H1 (cell line): ENCODE measurements around the gene GPR61. TPM values are rescaled to one million over a fixed set of nuclear protein-coding genes. Genes with fewer than 3 reads are reported as not detected.

ENCODE experiments used
- CTCF ChIA-PET: fragments of 300-600 bp; sonication (Branson Sonifier 250); formaldehyde crosslinking; loops from one replicate; lab custom pipeline; 2021; ENCODE audit not compliant: partially characterized antibody; lab: Charles Lee
- POLR2A ChIA-PET: fragments of 300-600 bp; sonication (Branson Sonifier 250); formaldehyde crosslinking; loops from one replicate; lab custom pipeline; 2021; ENCODE audit warnings: inconsistent platforms; ENCODE audit not compliant: partially characterized antibody; lab: Charles Lee
- DNase-seq, 2 experiments: peaks; one replicate each; pipeline versions ENCODE4 v3.0.0 to v3.0.0-alpha.2; 2010 to 2022; ENCODE audit warnings: low spot score in 2 of 2, low read depth in 1 of 2, mixed read lengths in 1 of 2
- FAIRE-seq: peaks from 2 replicates; lab custom pipeline; 2011; peaks lifted over from hg19 to GRCh38; lab: Jason Lieb, UNC
- H2AFZ ChIP-seq: 2 replicates; pipeline ENCODE4 v1.8.1; 2012; ENCODE audit warnings: low read length, inconsistent platforms
- H2AK5ac ChIP-seq: 2 replicates; pipeline ENCODE4 v1.6.1; 2013; ENCODE audit warnings: low read depth, low read length
- H2BK120ac ChIP-seq: replicated peaks from 2 replicates; pipeline ENCODE3; 2013; ENCODE audit warnings: low read depth, low read length, inconsistent platforms
- H2BK12ac ChIP-seq: 2 replicates; pipeline ENCODE4 v1.6.1; 2013; ENCODE audit warnings: low read depth, low read length
- H2BK15ac ChIP-seq: 2 replicates; pipeline ENCODE4 v1.6.1; 2013; ENCODE audit warnings: low read length
- H2BK20ac ChIP-seq: 2 replicates; pipeline ENCODE4 v1.6.1; 2013; ENCODE audit warnings: low read length
- H2BK5ac ChIP-seq: 2 replicates; pipeline ENCODE4 v1.6.1; 2013; ENCODE audit warnings: low read depth, low read length
- H3K14ac ChIP-seq: 2 replicates; pipeline ENCODE4 v1.6.1; 2013; ENCODE audit warnings: inconsistent platforms; ENCODE audit not compliant: insufficient read length
- H3K18ac ChIP-seq: 2 replicates; pipeline ENCODE4 v1.6.1; 2013; ENCODE audit warnings: low read length; ENCODE audit errors: extremely low read depth
- H3K23ac ChIP-seq: 2 replicates; pipeline ENCODE4 v1.6.1; 2013; ENCODE audit warnings: inconsistent platforms; ENCODE audit not compliant: insufficient read length
- H3K23me2 ChIP-seq: 2 replicates; pipeline ENCODE4 v1.6.1; 2013; ENCODE audit warnings: low read depth, low read length
- H3K27ac ChIP-seq: 2 replicates; pipeline ENCODE4 v1.6.1; 2011; ENCODE audit warnings: low read depth, low read length, inconsistent platforms
- H3K27me3 ChIP-seq, 4 experiments: replicated peaks in 1 of 4; 1 replicate in 1 of 4; 2 replicates in 3 of 4; pipeline versions ENCODE4 v1.6.1 to v1.8.1; 2011 to 2013; ENCODE audit warnings: low read length in 3 of 4, mild to moderate bottlenecking in 3 of 4, inconsistent platforms in 2 of 4, mixed read lengths in 2 of 4, moderate library complexity in 1 of 4; ENCODE audit not compliant: control insufficient read depth in 3 of 4, insufficient read depth in 3 of 4; ENCODE audit errors: extremely low read depth in 1 of 4
- H3K36me3 ChIP-seq, 4 experiments: 2 replicates each; pipeline versions ENCODE4 v1.6.1 to v1.8.1; 2011 to 2013; ENCODE audit warnings: mild to moderate bottlenecking in 4 of 4, low read length in 3 of 4, moderate library complexity in 2 of 4, control low read depth in 1 of 4, inconsistent platforms in 1 of 4; ENCODE audit not compliant: insufficient read depth in 4 of 4, control insufficient read depth in 2 of 4
- H3K4ac ChIP-seq: replicated peaks from 2 replicates; pipeline ENCODE3; 2013; ENCODE audit warnings: low read length, low read depth, mixed read lengths, inconsistent platforms; ENCODE audit not compliant: insufficient read length
- H3K4me1 ChIP-seq, 4 experiments: replicated peaks in 1 of 4; 1 replicate in 1 of 4; 2 replicates in 3 of 4; pipeline versions ENCODE4 v1.6.1 to v1.8.1; 2011 to 2013; ENCODE audit warnings: low read length in 3 of 4, inconsistent platforms in 2 of 4, mixed read lengths in 1 of 4; ENCODE audit not compliant: insufficient read depth in 4 of 4, control insufficient read depth in 3 of 4
- H3K4me2 ChIP-seq, 2 experiments: 2 replicates each; pipeline versions ENCODE4 v1.6.1 to v1.8.1; 2011 to 2013; ENCODE audit warnings: low read depth in 2 of 2, low read length in 2 of 2, control low read depth in 1 of 2, inconsistent platforms in 1 of 2, mild to moderate bottlenecking in 1 of 2; ENCODE audit not compliant: insufficient read depth in 1 of 2
- H3K4me3 ChIP-seq, 4 experiments: fragments of 200-600, 300-600 bp in 1 of 4; sonication (generic), shearing (Covaris generic), sonication (Bioruptor Twin) in 1 of 4; 2 replicates each; pipeline versions ENCODE4 v1.5.1 to v1.8.1; 2011 to 2016; ENCODE audit warnings: low read length in 4 of 4, low read depth in 3 of 4, control low read depth in 2 of 4, inconsistent platforms in 2 of 4, mild to moderate bottlenecking in 2 of 4, mixed read lengths in 1 of 4, moderate library complexity in 1 of 4; ENCODE audit not compliant: insufficient read depth in 2 of 4; ENCODE audit errors: extremely low read depth in 1 of 4
- H3K56ac ChIP-seq: replicated peaks from 2 replicates; pipeline ENCODE3; 2013; ENCODE audit warnings: low read depth, mild to moderate bottlenecking, mixed read lengths, low read length, inconsistent platforms; ENCODE audit not compliant: insufficient read length
- H3K79me1 ChIP-seq: 2 replicates; pipeline ENCODE4 v1.6.1; 2013; ENCODE audit warnings: low read depth, low read length, control low read depth
- H3K79me2 ChIP-seq, 2 experiments: 2 replicates each; pipeline versions ENCODE4 v1.6.1 to v1.8.1; 2012 to 2013; ENCODE audit warnings: low read length in 2 of 2, mild to moderate bottlenecking in 2 of 2, inconsistent platforms in 1 of 2; ENCODE audit not compliant: insufficient read depth in 2 of 2, control insufficient read depth in 1 of 2
- H3K9ac ChIP-seq, 4 experiments: replicated peaks in 1 of 4; 1 replicate in 1 of 4; 2 replicates in 3 of 4; pipeline versions ENCODE4 v1.6.1 to v1.8.1; 2011 to 2013; ENCODE audit warnings: low read depth in 3 of 4, low read length in 3 of 4, control low read depth in 2 of 4, mild to moderate bottlenecking in 2 of 4, moderate library complexity in 2 of 4, inconsistent platforms in 1 of 4; ENCODE audit errors: extremely low read depth in 1 of 4
- H3K9me3 ChIP-seq, 2 experiments: 2 replicates each; pipeline versions ENCODE4 v1.6.1 to v1.8.1; 2012 to 2013; ENCODE audit warnings: mild to moderate bottlenecking in 2 of 2, moderate library complexity in 2 of 2, control low read depth in 1 of 2, inconsistent platforms in 1 of 2, low read depth in 1 of 2, low read length in 1 of 2, mixed read lengths in 1 of 2; ENCODE audit not compliant: insufficient read depth in 2 of 2
- H4K20me1 ChIP-seq, 2 experiments: replicated peaks in 1 of 2; 2 replicates each; pipeline versions ENCODE3 to v1.8.1; 2011 to 2013; ENCODE audit warnings: inconsistent platforms in 2 of 2, low read length in 2 of 2, mild to moderate bottlenecking in 1 of 2; ENCODE audit not compliant: insufficient read depth in 2 of 2, control insufficient read depth in 1 of 2
- H4K5ac ChIP-seq: 2 replicates; pipeline ENCODE4 v1.6.1; 2013; ENCODE audit warnings: low read length, low read depth, mixed read lengths, inconsistent platforms; ENCODE audit not compliant: insufficient read length
- H4K8ac ChIP-seq: 2 replicates; pipeline ENCODE4 v1.8.0; 2013; ENCODE audit warnings: mild to moderate bottlenecking, moderate library complexity, low read length, inconsistent platforms; ENCODE audit not compliant: insufficient read depth; ENCODE audit errors: extremely low read depth
- H4K91ac ChIP-seq: replicated peaks from 2 replicates; pipeline ENCODE3; 2013; ENCODE audit warnings: low read length, mixed read lengths, inconsistent platforms; ENCODE audit not compliant: insufficient read length
- CTCF ChIP-seq, 3 experiments: IDR thresholded peaks; 1 replicate in 2 of 3; 2 replicates in 1 of 3; pipeline versions ENCODE4 v1.5.1 to v1.6.1; 2011; ENCODE audit warnings: low read length in 3 of 3, mild to moderate bottlenecking in 3 of 3, inconsistent platforms in 2 of 3, low read depth in 1 of 3, moderate library complexity in 1 of 3; ENCODE audit not compliant: insufficient read depth in 1 of 3; ENCODE audit errors: control extremely low read depth in 1 of 3
- WGBS, 2 experiments: shearing (Covaris generic) in 1 of 2; methylation state at CpG; one replicate each; pipeline versions ENCODE4 v1.1.6 to v1.1.7; 2013 to 2015; ENCODE audit warnings: low lambda C conversion rate in 2 of 2, mixed read lengths in 2 of 2, inconsistent platforms in 1 of 2, low coverage in 1 of 2, missing lambda C conversion rate in 1 of 2; ENCODE audit not compliant: insufficient replicate concordance in 2 of 2, insufficient coverage in 1 of 2, insufficient read length in 1 of 2; ENCODE audit errors: extremely low coverage in 1 of 2, missing lambda C conversion rate in 1 of 2; 5-methylcytosine and 5-hydroxymethylcytosine counted together
- polyA plus RNA-seq, 7 experiments: library from polyadenylated mRNA; depleted of rRNA in 3 of 7; stranded (reverse) in 5 of 7; unstranded in 2 of 7; fragments of >200 nt in 5 of 7; fragments of 200-250 nt in 2 of 7; gene quantifications; 1 replicate in 5 of 7; 2 replicates in 1 of 7; 4 replicates in 1 of 7; pipeline versions ENCODE4 v1.2.1 to v1.2.3, GENCODE V29; 2011 to 2013; ENCODE audit warnings: missing spikeins in 2 of 7, mixed read lengths in 2 of 7
- total RNA-seq: library from RNA; stranded (reverse); fragmentation: NEBNext Ultra II Directional; extraction: Animal tissue kit (Norgen Biotek cat#: 25700); gene quantifications from 2 replicates; pipeline ENCODE4 v1.2.1, GENCODE V29; 2021

The GPR61 gene
- total and polyA plus RNA-seq, 2 of the 8 experiments (the other 6 are each of a cell fraction or from before 2014, with no cell fraction given): 0.41 to 0.53 TPM

DNA sequence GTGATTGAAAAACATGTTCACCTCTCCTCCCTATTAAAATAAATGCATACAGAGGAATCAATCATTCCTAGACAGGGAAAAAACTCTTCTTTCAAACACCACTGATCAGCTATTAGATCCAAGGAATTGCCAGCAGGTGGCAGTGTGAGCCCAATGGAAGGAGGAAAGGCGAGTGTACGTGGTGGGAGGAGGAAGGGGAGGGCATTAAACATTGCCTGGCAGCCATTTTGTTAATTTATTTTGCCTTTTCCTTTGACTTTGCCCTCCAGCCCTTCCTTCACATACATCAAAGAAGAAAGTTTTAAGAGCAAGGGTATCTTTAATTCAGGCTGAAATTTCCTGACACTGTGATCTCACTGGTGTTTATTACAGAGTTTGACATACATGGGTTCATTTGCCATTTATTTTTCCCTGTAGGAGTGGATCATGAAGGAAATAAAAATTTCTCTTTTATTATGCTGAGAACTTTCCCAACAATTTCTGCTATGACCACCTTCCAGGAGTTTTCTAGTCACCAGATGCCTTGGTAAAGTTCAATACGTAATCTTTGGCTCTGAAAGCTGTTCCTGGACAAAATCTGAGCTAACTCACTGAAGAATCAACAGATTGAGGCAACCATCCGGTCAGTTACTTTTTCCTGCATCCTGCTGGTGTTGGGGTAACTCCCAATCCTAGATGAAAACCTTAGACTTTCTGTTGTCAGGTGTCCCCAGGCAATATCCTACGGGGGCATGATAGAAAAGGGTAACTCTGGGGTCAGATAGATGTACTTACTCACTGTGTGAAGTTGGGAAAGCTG, 6.8 kb downstream of the GPR61 start:
- peaks cover 2 to 4% of the 10 kb centered on the region in 2 experiments for H4K20me1 ChIP-seq
- H3K23ac ChIP-seq: no peak overlapping the region
- H4K8ac ChIP-seq: no peak overlapping the region
- no peak overlapping the region for H2AK5ac ChIP-seq
- peak overlapping the region; percentile 26 to 91 for H3K4me2 ChIP-seq
- H3K79me1 ChIP-seq: no peaks in the 10 kb centered on the region
- H3K18ac ChIP-seq: no peak overlapping the region
- peak in 1 of 2 experiments; percentile 90 for DNase-seq
- WGBS, 2 experiments: 53% methylated on average over 5 of the region's 5 CpGs; no CpG with 5 or more reads in 1 of the 2 experiments
- peaks cover 8% of the 10 kb centered on the region for H3K23me2 ChIP-seq
- H3K9ac ChIP-seq: 0 out of 7 replicates have a peak overlapping the region, but pooled peaks of 1 of the 4 experiments have one; percentile 1
- H3K4me1 ChIP-seq: peaks cover 0 to 8% (median under 1%) of the 10 kb centered on the region in 4 experiments; a peak in 6 of 7 replicates
- no peak overlapping the region for H3K14ac ChIP-seq
- CTCF ChIA-PET: interaction anchor here (0.7 to 26.3 kb wide), 36 partner anchors 9 to 433 kb away, joined by 3 to 1755 read pairs (median 5); partner anchors contain the start of genes AMIGO1, AMPD2, ATXN7L2 and CYB561D1
- FAIRE-seq: peak; percentile 90
- H3K27me3 ChIP-seq: no peaks in the 10 kb centered on the region
- H3K4me3 ChIP-seq: peak overlapping the region in 1 of 4 experiments; percentile 91; a peak in 4 of 8 replicates
- H3K9me3 ChIP-seq: no peaks in the 10 kb centered on the region
- peak overlapping the region; percentile 1; the same call in 1 of the 2 replicates for H3K27ac ChIP-seq
- no peak overlapping the region for H4K91ac ChIP-seq
- no peaks in the 10 kb centered on the region for H3K36me3 ChIP-seq
- H4K5ac ChIP-seq: peak overlapping the region; percentile 33
- POLR2A ChIA-PET: interaction anchor here (1.0 to 1.9 kb wide), 7 partner anchors 18 to 92 kb away, joined by 3 to 18 read pairs (median 3); partner anchors contain the start of genes AMPD2, ATXN7L2 and GNAT2
- H2BK20ac ChIP-seq: no peak overlapping the region
- peaks cover 7 to 34% of the 10 kb centered on the region in 2 experiments; a peak in 3 of 4 replicates for H3K79me2 ChIP-seq
- H3K56ac ChIP-seq: no peak overlapping the region
- peak overlapping the region; percentile 45; the same call in 1 of the 2 replicates for H2AFZ ChIP-seq
- H2BK12ac ChIP-seq: no peak overlapping the region
- H2BK5ac ChIP-seq: no peak overlapping the region
- no peak overlapping the region for H2BK120ac ChIP-seq
- no peak overlapping the region for H3K4ac ChIP-seq
- H2BK15ac ChIP-seq: no peak overlapping the region
- TF ChIP-seq CTCF (IDR thresholded peaks at IDR 0.05; ENCODE audit: control extremely low read depth in 1 of 3, insufficient read depth in 1 of 3, low read depth in 1 of 3, low read length in 3 of 3): peak; percentile 60 to 87 (median 85)
